ENCODE results near the gene KPNA6. TPM values are rescaled to one million over a fixed set of nuclear protein-coding genes. Genes with fewer than 3 reads are reported as not detected.

The KPNA6 gene
- polyA plus RNA-seq, 3 donors: 11.0 to 26.7 (median 20.2) TPM

GRCh38 chr1:32197837-32198236 lies 90.0 kb downstream of the KPNA6 start:
- intact Hi-C loops (cut with micrococcal nuclease): no loop called here
- Histone ChIP-seq H3K4me2 (replicated peaks; ENCODE audit: extremely low read depth, low read length, poor library complexity, severe bottlenecking) (no peak overlapping the region), H3K36me3 (replicated peaks in 1 of 2; ENCODE audit: control insufficient read depth in 1 of 2, insufficient read depth in 2 of 2, low read length in 2 of 2) (peaks cover 46 to 56% of the 10 kb centered on the region in 2 donors), H3K27me3 (ENCODE audit: control insufficient read depth in 2 of 2, insufficient read depth in 2 of 2, low read length in 2 of 2) (no peaks in the 10 kb centered on the region), H2AFZ (ENCODE audit: insufficient read depth, low read depth, low read length, poor library complexity, severe bottlenecking) (no peak overlapping the region), H3K9me3 (replicated peaks in 1 of 2; ENCODE audit: control insufficient read depth in 1 of 2, insufficient read depth in 1 of 2, low read length in 2 of 2) (no peaks in the 10 kb centered on the region), H3K4me1 (ENCODE audit: control insufficient read depth in 1 of 2, insufficient read depth in 2 of 2, low read length in 2 of 2) (peaks cover 22 to 24% of the 10 kb centered on the region in 2 donors), H4K20me1 (ENCODE audit: insufficient read depth, low read length) (no peaks in the 10 kb centered on the region), H3K9ac (ENCODE audit: insufficient read depth, low read length, poor library complexity, severe bottlenecking) (no peak overlapping the region), H3K27ac (ENCODE audit: low read depth in 1 of 2, low read length in 2 of 2) (peak overlapping the region in 1 of 2 donors; percentile 14), H3K4me3 (replicated peaks in 1 of 3; ENCODE audit: low read depth in 2 of 3, low read length in 3 of 3) (no peak overlapping the region), H3K79me2 (ENCODE audit: insufficient read depth, low read length) (no peaks in the 10 kb centered on the region)
- Mint-ChIP-seq H3K4me3 (no peak overlapping the region), H3K27ac (no peak overlapping the region), H3K36me3 (peaks cover 49 to 54% of the 10 kb centered on the region in 2 donors), H3K9me3 (peaks cover 0 to 1% (median 0%) of the 10 kb centered on the region in 7 donors), H3K4me1 (peaks cover 24% of the 10 kb centered on the region), H3K27me3 (ENCODE audit: low read depth in 3 of 3) (peaks cover 0 to 7% (median 6%) of the 10 kb centered on the region in 3 donors)
- 97% methylated on average over 3 of the region's 6 CpGs for WGBS (ENCODE audit: insufficient coverage)
- no peak for DNase-seq
- TF ChIP-seq CTCF (IDR thresholded peaks at IDR 0.05): no peak

- peaks cover 0 to 1% (median 0%) of the 10 kb centered on the region in 7 donors for H3K9me3 Mint-ChIP-seq
- DNase-seq: no peak
- H3K27ac ChIP-seq (ENCODE audit: low read depth in 1 of 2, low read length in 2 of 2): peak overlapping the region in 1 of 2 donors; percentile 14
- H4K20me1 ChIP-seq (ENCODE audit: insufficient read depth, low read length): no peaks in the 10 kb centered on the region
- peaks cover 43 to 48% of the 10 kb centered on the region in 2 donors for H3K36me3 Mint-ChIP-seq
- peaks cover 22 to 24% of the 10 kb centered on the region in 2 donors for H3K4me1 ChIP-seq (ENCODE audit: control insufficient read depth in 1 of 2, insufficient read depth in 2 of 2, low read length in 2 of 2)
- intact Hi-C loops (cut with micrococcal nuclease): no loop called here
- no peak overlapping the region for H3K9ac ChIP-seq (ENCODE audit: insufficient read depth, low read length, poor library complexity, severe bottlenecking)
- H3K9me3 ChIP-seq (replicated peaks in 1 of 2; ENCODE audit: control insufficient read depth in 1 of 2, insufficient read depth in 1 of 2, low read length in 2 of 2): no peaks in the 10 kb centered on the region
- H2AFZ ChIP-seq (ENCODE audit: insufficient read depth, low read depth, low read length, poor library complexity, severe bottlenecking): no peak overlapping the region
- H3K4me3 Mint-ChIP-seq: no peak overlapping the region
- H3K4me1 Mint-ChIP-seq: peaks cover 24% of the 10 kb centered on the region
- H3K27me3 Mint-ChIP-seq (ENCODE audit: low read depth in 3 of 3): peaks cover 0 to 7% (median 6%) of the 10 kb centered on the region in 3 donors
- peaks cover 40 to 50% of the 10 kb centered on the region in 2 donors for H3K36me3 ChIP-seq (replicated peaks in 1 of 2; ENCODE audit: control insufficient read depth in 1 of 2, insufficient read depth in 2 of 2, low read length in 2 of 2)
- TF ChIP-seq CTCF (IDR thresholded peaks at IDR 0.05): no peak
- H3K79me2 ChIP-seq (ENCODE audit: insufficient read depth, low read length): no peaks in the 10 kb centered on the region
- H3K27ac Mint-ChIP-seq: peak overlapping the region in 3 of 7 donors; percentile 50 to 70 (median 65)
- H3K4me2 ChIP-seq (replicated peaks; ENCODE audit: extremely low read depth, low read length, poor library complexity, severe bottlenecking): no peak overlapping the region
- no peak overlapping the region for H3K4me3 ChIP-seq (replicated peaks in 1 of 3; ENCODE audit: low read depth in 2 of 3, low read length in 3 of 3)
- no peaks in the 10 kb centered on the region for H3K27me3 ChIP-seq (ENCODE audit: control insufficient read depth in 2 of 2, insufficient read depth in 2 of 2, low read length in 2 of 2)
- WGBS (ENCODE audit: insufficient coverage): 94% methylated on average over 3 of the region's 3 CpGs
Observed at GRCh38 chr1:32198237-32199042, 90.6 kb downstream of the KPNA6 start.
